ENCODE results near the gene ZNF497. TPM values are rescaled to one million over a fixed set of nuclear protein-coding genes. Genes with fewer than 3 reads are reported as not detected.

ZNF497 gene
- total and polyA plus RNA-seq, 2 of the 13 experiments (the other 11 are each of a cell fraction or from before 2014, with no cell fraction given) = 1.5 to 1.9 TPM

- TF ChIP-seq, protein P1, sequence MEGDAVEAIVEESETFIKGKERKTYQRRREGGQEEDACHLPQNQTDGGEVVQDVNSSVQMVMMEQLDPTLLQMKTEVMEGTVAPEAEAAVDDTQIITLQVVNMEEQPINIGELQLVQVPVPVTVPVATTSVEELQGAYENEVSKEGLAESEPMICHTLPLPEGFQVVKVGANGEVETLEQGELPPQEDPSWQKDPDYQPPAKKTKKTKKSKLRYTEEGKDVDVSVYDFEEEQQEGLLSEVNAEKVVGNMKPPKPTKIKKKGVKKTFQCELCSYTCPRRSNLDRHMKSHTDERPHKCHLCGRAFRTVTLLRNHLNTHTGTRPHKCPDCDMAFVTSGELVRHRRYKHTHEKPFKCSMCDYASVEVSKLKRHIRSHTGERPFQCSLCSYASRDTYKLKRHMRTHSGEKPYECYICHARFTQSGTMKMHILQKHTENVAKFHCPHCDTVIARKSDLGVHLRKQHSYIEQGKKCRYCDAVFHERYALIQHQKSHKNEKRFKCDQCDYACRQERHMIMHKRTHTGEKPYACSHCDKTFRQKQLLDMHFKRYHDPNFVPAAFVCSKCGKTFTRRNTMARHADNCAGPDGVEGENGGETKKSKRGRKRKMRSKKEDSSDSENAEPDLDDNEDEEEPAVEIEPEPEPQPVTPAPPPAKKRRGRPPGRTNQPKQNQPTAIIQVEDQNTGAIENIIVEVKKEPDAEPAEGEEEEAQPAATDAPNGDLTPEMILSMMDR (CRISPR knock-in tag; IDR thresholded peaks at IDR 0.05) = peak; percentile 28; the same call in 1 of the 2 replicates
- TF ChIP-seq, protein P2, sequence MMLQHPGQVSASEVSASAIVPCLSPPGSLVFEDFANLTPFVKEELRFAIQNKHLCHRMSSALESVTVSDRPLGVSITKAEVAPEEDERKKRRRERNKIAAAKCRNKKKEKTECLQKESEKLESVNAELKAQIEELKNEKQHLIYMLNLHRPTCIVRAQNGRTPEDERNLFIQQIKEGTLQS (CRISPR knock-in tag; IDR thresholded peaks at IDR 0.05) = no peak
- TF ChIP-seq SAP130 (CRISPR knock-in tag; IDR thresholded peaks at IDR 0.05; ENCODE audit: low read depth) = no peak
- TF ChIP-seq, protein P3, sequence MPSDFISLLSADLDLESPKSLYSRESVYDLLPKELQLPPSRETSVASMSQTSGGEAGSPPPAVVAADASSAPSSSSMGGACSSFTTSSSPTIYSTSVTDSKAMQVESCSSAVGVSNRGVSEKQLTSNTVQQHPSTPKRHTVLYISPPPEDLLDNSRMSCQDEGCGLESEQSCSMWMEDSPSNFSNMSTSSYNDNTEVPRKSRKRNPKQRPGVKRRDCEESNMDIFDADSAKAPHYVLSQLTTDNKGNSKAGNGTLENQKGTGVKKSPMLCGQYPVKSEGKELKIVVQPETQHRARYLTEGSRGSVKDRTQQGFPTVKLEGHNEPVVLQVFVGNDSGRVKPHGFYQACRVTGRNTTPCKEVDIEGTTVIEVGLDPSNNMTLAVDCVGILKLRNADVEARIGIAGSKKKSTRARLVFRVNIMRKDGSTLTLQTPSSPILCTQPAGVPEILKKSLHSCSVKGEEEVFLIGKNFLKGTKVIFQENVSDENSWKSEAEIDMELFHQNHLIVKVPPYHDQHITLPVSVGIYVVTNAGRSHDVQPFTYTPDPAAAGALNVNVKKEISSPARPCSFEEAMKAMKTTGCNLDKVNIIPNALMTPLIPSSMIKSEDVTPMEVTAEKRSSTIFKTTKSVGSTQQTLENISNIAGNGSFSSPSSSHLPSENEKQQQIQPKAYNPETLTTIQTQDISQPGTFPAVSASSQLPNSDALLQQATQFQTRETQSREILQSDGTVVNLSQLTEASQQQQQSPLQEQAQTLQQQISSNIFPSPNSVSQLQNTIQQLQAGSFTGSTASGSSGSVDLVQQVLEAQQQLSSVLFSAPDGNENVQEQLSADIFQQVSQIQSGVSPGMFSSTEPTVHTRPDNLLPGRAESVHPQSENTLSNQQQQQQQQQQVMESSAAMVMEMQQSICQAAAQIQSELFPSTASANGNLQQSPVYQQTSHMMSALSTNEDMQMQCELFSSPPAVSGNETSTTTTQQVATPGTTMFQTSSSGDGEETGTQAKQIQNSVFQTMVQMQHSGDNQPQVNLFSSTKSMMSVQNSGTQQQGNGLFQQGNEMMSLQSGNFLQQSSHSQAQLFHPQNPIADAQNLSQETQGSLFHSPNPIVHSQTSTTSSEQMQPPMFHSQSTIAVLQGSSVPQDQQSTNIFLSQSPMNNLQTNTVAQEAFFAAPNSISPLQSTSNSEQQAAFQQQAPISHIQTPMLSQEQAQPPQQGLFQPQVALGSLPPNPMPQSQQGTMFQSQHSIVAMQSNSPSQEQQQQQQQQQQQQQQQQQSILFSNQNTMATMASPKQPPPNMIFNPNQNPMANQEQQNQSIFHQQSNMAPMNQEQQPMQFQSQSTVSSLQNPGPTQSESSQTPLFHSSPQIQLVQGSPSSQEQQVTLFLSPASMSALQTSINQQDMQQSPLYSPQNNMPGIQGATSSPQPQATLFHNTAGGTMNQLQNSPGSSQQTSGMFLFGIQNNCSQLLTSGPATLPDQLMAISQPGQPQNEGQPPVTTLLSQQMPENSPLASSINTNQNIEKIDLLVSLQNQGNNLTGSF (CRISPR knock-in tag; IDR thresholded peaks at IDR 0.05) = no peak
- no peak for TF ChIP-seq ZSCAN29 (CRISPR knock-in tag; conservative IDR thresholded peaks at IDR 0.05)
- 0 out of 2 replicates have a peak, but pooled peaks have one; percentile 46 for TF ChIP-seq ZNF292 (CRISPR knock-in tag; IDR thresholded peaks at IDR 0.05; ENCODE audit: borderline replicate concordance, low read depth)
- TF ChIP-seq, protein P4, sequence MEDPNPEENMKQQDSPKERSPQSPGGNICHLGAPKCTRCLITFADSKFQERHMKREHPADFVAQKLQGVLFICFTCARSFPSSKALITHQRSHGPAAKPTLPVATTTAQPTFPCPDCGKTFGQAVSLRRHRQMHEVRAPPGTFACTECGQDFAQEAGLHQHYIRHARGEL (CRISPR knock-in tag; IDR thresholded peaks at IDR 0.05) = 0 out of 2 replicates have a peak, but pooled peaks have one; percentile 17
- TF ChIP-seq, protein P5, sequence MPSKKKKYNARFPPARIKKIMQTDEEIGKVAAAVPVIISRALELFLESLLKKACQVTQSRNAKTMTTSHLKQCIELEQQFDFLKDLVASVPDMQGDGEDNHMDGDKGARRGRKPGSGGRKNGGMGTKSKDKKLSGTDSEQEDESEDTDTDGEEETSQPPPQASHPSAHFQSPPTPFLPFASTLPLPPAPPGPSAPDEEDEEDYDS (CRISPR knock-in tag; IDR thresholded peaks at IDR 0.05) = no peak
- TF ChIP-seq, protein P6, sequence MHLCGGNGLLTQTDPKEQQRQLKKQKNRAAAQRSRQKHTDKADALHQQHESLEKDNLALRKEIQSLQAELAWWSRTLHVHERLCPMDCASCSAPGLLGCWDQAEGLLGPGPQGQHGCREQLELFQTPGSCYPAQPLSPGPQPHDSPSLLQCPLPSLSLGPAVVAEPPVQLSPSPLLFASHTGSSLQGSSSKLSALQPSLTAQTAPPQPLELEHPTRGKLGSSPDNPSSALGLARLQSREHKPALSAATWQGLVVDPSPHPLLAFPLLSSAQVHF (CRISPR knock-in tag; IDR thresholded peaks at IDR 0.05) = no peak
- peak; percentile 16; the same call in 1 of the 2 replicates for TF ChIP-seq ZMYM3 (CRISPR knock-in tag; IDR thresholded peaks at IDR 0.05)
- TF ChIP-seq ZNF549 (CRISPR knock-in tag; IDR thresholded peaks at IDR 0.05) = no peak
- TF ChIP-seq FIP1L1 (IDR thresholded peaks at IDR 0.05; ENCODE audit: borderline replicate concordance, insufficient read depth, low read depth, low read length) = no peak
- TF ChIP-seq PHF20 (CRISPR knock-in tag; IDR thresholded peaks at IDR 0.05) = no peak
- TF ChIP-seq ZNF33A (CRISPR knock-in tag; IDR thresholded peaks at IDR 0.05; ENCODE audit: borderline replicate concordance) = no peak
- no peak for TF ChIP-seq ZNF503 (CRISPR knock-in tag; IDR thresholded peaks at IDR 0.05)
- TF ChIP-seq KAT8 (CRISPR knock-in tag; IDR thresholded peaks at IDR 0.05) = no peak
Measured at GRCh38 chr19:58326501-58326913, 36.0 kb downstream of the ZNF497 start (continued).
